CD4-positive, alpha-beta T cell treated with Interferon gamma for 1 hour (primary cell): ENCODE data around the gene EPHA8.
A peak's percentile ranks its signal among the peaks of the same experiment; 100 is the strongest.

Experiments
- DNase-seq: peaks from one replicate; pipeline ENCODE4 v3.0.0-alpha.2; 2020

EPHA8 gene

GRCh38 chr1:22625262-22625925, 62.1 kb downstream of the EPHA8 start:
- no peak for DNase-seq

GRCh38 chr1:22626237-22627157, 63.2 kb downstream of the EPHA8 start:
- DNase-seq: no peak

- no peak for DNase-seq
Measured at GRCh38 chr1:22627331-22627730, 64.0 kb downstream of the EPHA8 start.

- DNase-seq: no peak
Measured at GRCh38 chr1:22628698-22629444, 65.6 kb downstream of the EPHA8 start.

- DNase-seq: no peak
Measured at GRCh38 chr1:22629886-22630285, 66.6 kb downstream of the EPHA8 start.

- no peak for DNase-seq
Measured at GRCh38 chr1:22633697-22634463, 70.6 kb downstream of the EPHA8 start.

GRCh38 chr1:22635436-22635835, 72.1 kb downstream of the EPHA8 start:
- no peak for DNase-seq

- no peak for DNase-seq
Measured at GRCh38 chr1:22636353-22636752, 73.1 kb downstream of the EPHA8 start, which contains the start of gene C1QA. Gene C1QA (plus strand): TSS chr1:22636628. CDS start chr1:22637617, 989 bp downstream.

GRCh38 chr1:22636927-22637326, 73.6 kb downstream of the EPHA8 start:
- no peak for DNase-seq

- no peak for DNase-seq
Measured at GRCh38 chr1:22637907-22638445, 74.7 kb downstream of the EPHA8 start.

GRCh38 chr1:22638476-22639234, 75.4 kb downstream of the EPHA8 start:
- no peak for DNase-seq

- DNase-seq: no peak
Measured at GRCh38 chr1:22639286-22639685, 76.0 kb downstream of the EPHA8 start.

- no peak for DNase-seq
Measured at GRCh38 chr1:22641247-22641646, 78.0 kb downstream of the EPHA8 start.

- DNase-seq: peak; percentile 51
Measured at GRCh38 chr1:22641906-22642636, 78.8 kb downstream of the EPHA8 start.

- no peak for DNase-seq
Measured at GRCh38 chr1:22643381-22643780, 80.1 kb downstream of the EPHA8 start, which contains the start of gene C1QC. Gene C1QC (plus strand): TSS chr1:22643633. CDS start chr1:22644024, 391 bp downstream.

- DNase-seq: no peak
Measured at GRCh38 chr1:22643928-22644327, 80.6 kb downstream of the EPHA8 start.

- DNase-seq: no peak
Measured at GRCh38 chr1:22645931-22646330, 82.6 kb downstream of the EPHA8 start.

GRCh38 chr1:22646384-22646783, 83.1 kb downstream of the EPHA8 start:
- no peak for DNase-seq

GRCh38 chr1:22650089-22650693, 86.9 kb downstream of the EPHA8 start:
- DNase-seq: no peak
